ENCODE measurements around the gene CTXN2.

CTXN2 gene

GRCh38 chr15:48175126-48175525, 16.3 kb upstream of the CTXN2 start:
- H3K9me2 ChIP-seq (replicated peaks; ENCODE audit: insufficient read depth, low read length): no peaks in the 10 kb centered on the region
- H4K20me1 ChIP-seq (ENCODE audit: insufficient read depth, low read length): no peaks in the 10 kb centered on the region
- H3K79me2 ChIP-seq (ENCODE audit: low read length): peaks cover 13% of the 10 kb centered on the region; the same call in 1 of the 2 replicates
- H3K36me3 ChIP-seq (replicated peaks; ENCODE audit: insufficient read depth, low read length): no peaks in the 10 kb centered on the region
- DNase-seq: no peak
- no peak overlapping the region for H3K4me2 ChIP-seq (ENCODE audit: low read depth, low read length)
- no peaks in the 10 kb centered on the region for H3F3A ChIP-seq (ENCODE audit: insufficient read depth, low read length)
- H3K9ac ChIP-seq (ENCODE audit: low read length): no peak overlapping the region
- no peak overlapping the region for H3K27ac ChIP-seq (ENCODE audit: low read length)
- H3K4me3 ChIP-seq (ENCODE audit: low read length): no peak overlapping the region
- no peak overlapping the region for H2AFZ ChIP-seq (ENCODE audit: low read length)
- TF ChIP-seq CTCF (IDR thresholded peaks at IDR 0.05; ENCODE audit: low read length) (no peak), EZH2phosphoT487 (IDR thresholded peaks at IDR 0.05; ENCODE audit: low read length) (no peak), EZH2 (optimal IDR thresholded peaks at IDR 0.05; ENCODE audit: low read depth, low read length) (no peak)
- peaks cover 8% of the 10 kb centered on the region for H3K4me1 ChIP-seq (ENCODE audit: low read length)
- no peaks in the 10 kb centered on the region for H3K9me3 ChIP-seq (replicated peaks; ENCODE audit: insufficient read depth, low read length)
- no peaks in the 10 kb centered on the region for H3K27me3 ChIP-seq (replicated peaks; ENCODE audit: insufficient read depth, low read length)

- H3K79me2 ChIP-seq (ENCODE audit: low read length): peaks cover 13% of the 10 kb centered on the region; the same call in 1 of the 2 replicates
- no peak overlapping the region for H2AFZ ChIP-seq (ENCODE audit: low read length)
- no peaks in the 10 kb centered on the region for H4K20me1 ChIP-seq (ENCODE audit: insufficient read depth, low read length)
- H3K4me2 ChIP-seq (ENCODE audit: low read depth, low read length): no peak overlapping the region
- no peak for TF ChIP-seq CTCF (IDR thresholded peaks at IDR 0.05; ENCODE audit: low read length)
- TF ChIP-seq EZH2phosphoT487 (IDR thresholded peaks at IDR 0.05; ENCODE audit: low read length): no peak
- TF ChIP-seq EZH2 (optimal IDR thresholded peaks at IDR 0.05; ENCODE audit: low read depth, low read length): no peak
- H3K27ac ChIP-seq (ENCODE audit: low read length): no peak overlapping the region
- peaks cover 8% of the 10 kb centered on the region for H3K4me1 ChIP-seq (ENCODE audit: low read length)
- H3K4me3 ChIP-seq (ENCODE audit: low read length): no peak overlapping the region
- H3K9me2 ChIP-seq (replicated peaks; ENCODE audit: insufficient read depth, low read length): no peaks in the 10 kb centered on the region
- DNase-seq: no peak
- H3K9ac ChIP-seq (ENCODE audit: low read length): no peak overlapping the region
- no peaks in the 10 kb centered on the region for H3K9me3 ChIP-seq (replicated peaks; ENCODE audit: insufficient read depth, low read length)
- no peaks in the 10 kb centered on the region for H3F3A ChIP-seq (ENCODE audit: insufficient read depth, low read length)
- no peaks in the 10 kb centered on the region for H3K36me3 ChIP-seq (replicated peaks; ENCODE audit: insufficient read depth, low read length)
- no peaks in the 10 kb centered on the region for H3K27me3 ChIP-seq (replicated peaks; ENCODE audit: insufficient read depth, low read length)
These were observed 15.4 kb upstream of the CTXN2 start for GRCh38 chr15:48176112-48176511.

GRCh38 chr15:48176957-48177356, 14.5 kb upstream of the CTXN2 start:
- Histone ChIP-seq H3K79me2 (ENCODE audit: low read length) (peaks cover 13% of the 10 kb centered on the region; the same call in 1 of the 2 replicates), H3K4me1 (ENCODE audit: low read length) (peaks cover 8% of the 10 kb centered on the region), H4K20me1 (ENCODE audit: insufficient read depth, low read length) (no peaks in the 10 kb centered on the region), H3K4me2 (ENCODE audit: low read depth, low read length) (peak overlapping the region; percentile 52), H3K9me3 (replicated peaks; ENCODE audit: insufficient read depth, low read length) (no peaks in the 10 kb centered on the region), H3F3A (ENCODE audit: insufficient read depth, low read length) (no peaks in the 10 kb centered on the region), H3K27ac (ENCODE audit: low read length) (no peak overlapping the region), H2AFZ (ENCODE audit: low read length) (no peak overlapping the region), H3K9ac (ENCODE audit: low read length) (peak overlapping the region; percentile 75; the same call in 1 of the 2 replicates), H3K36me3 (replicated peaks; ENCODE audit: insufficient read depth, low read length) (no peaks in the 10 kb centered on the region), H3K4me3 (ENCODE audit: low read length) (peak overlapping the region; percentile 59; the same call in 1 of the 2 replicates), H3K9me2 (replicated peaks; ENCODE audit: insufficient read depth, low read length) (no peaks in the 10 kb centered on the region), H3K27me3 (replicated peaks; ENCODE audit: insufficient read depth, low read length) (no peaks in the 10 kb centered on the region)
- DNase-seq: no peak
- no peak for TF ChIP-seq CTCF (IDR thresholded peaks at IDR 0.05; ENCODE audit: low read length)
- no peak for TF ChIP-seq EZH2 (optimal IDR thresholded peaks at IDR 0.05; ENCODE audit: low read depth, low read length)
- no peak for TF ChIP-seq EZH2phosphoT487 (IDR thresholded peaks at IDR 0.05; ENCODE audit: low read length)

All from MM.1S (cell line).